Measurements from ENCODE around the gene PRUNE1.

Gene PRUNE1

DNA sequence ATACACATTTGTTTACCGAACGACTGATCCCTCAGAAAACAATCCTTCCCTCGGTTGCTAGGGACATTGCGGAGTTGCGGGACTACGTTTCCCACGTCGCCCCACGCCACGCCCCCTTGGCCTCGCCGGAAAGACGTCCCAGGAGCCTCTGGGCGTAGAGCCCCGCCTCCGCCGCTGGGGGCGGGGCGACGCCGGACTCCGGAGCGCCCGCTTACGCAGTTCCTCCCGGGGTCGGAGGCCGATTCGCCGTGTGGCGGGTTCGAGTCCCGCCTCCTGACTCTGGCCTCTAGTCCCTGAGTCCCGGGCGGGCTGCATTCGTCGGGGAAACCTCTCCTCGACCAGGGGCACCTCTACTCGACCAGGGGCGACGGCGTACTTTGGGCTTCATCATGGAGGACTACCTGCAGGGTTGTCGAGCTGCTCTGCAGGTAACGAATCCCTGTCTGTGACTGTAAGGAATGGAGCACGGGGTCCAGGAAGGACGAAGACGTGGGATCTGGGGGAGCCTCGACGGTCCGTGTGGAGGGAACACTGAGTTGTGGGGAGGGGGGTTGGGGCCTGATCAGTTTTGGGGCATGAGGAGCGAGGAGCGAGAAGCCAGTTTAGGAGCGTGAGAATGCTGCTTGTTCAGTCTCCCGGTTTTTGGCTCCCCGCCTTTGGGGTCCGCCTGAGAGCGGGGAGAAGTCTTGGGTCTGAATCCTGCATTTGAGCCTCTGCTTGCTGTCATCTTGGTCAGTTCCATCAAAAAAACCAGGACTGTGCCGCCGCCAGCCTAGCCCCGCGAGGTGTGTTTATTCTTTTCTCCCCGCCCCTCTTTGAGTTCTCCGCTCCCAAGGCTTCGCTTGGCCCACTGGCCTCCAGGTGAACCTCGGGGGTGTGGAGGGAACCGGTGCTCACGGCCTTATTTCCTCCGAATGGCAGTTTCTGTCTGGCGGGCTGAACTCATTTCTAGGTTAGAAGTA is at the start of gene PRUNE1:
Gene PRUNE1, plus strand, starts transcription at position 206 of the 962 bp plus-strand sequence. Its CDS starts 184 bp downstream, at position 390.
- DNase-seq = peak; percentile 98

DNA sequence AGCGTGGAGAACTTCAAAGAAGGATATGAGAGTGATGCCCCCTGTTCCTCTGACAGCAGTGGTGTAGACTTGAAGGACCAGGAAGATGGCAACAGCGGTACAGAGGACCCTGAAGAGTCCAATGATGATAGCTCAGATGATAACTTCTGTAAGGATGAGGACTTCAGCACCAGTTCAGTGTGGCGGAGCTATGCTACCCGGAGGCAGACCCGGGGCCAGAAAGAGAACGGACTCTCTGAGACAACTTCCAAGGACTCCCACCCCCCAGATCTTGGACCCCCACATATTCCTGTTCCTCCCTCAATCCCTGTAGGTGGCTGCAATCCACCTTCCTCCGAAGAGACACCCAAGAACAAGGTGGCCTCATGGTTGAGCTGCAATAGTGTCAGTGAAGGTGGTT is 47.6 kb upstream of the PRUNE1 start:
- no peak for DNase-seq

GRCh38 chr1:150961756-150962155 is 46.5 kb upstream of the PRUNE1 start:
- DNase-seq = no peak

DNA sequence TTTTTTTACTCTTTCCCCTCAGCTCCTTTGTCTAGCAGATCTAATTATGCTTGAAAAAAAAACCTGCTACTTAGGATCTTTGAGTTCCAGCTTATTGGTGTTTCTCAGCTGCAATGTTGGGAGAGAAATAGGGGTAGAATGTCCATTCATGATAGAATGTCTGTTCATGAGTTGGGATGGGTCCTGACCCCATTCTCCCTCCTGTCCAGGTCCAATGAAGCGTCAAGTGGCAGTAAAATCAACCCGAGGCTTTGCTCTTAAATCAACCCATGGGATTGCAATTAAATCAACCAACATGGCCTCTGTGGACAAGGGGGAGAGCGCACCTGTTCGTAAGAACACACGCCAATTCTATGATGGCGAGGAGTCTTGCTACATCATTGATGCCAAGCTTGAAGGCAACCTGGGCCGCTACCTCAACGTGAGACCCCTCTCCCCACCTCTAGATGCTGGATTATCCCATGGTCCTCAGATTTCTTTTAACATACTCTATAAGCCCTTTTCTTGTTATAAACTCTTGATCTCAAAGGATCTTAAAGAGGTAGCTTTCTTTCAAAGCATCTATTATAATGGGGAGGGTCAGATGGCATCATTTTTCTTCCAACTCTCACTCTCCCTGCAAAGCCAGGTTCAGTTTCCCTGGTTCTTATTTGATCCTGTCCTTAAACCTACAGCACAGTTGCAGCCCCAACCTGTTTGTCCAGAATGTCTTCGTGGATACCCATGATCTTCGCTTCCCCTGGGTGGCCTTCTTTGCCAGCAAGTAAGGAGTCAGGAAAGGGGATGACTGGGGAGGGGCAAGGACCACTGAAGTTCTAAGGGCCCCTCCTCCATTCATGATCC is 44.7 kb upstream of the PRUNE1 start:
- no peak for DNase-seq

- no peak for DNase-seq
These were observed 44.1 kb upstream of the PRUNE1 start for GRCh38 chr1:150964164-150964489.

GRCh38 chr1:150965605-150966004 is 42.6 kb upstream of the PRUNE1 start:
- DNase-seq = no peak

DNA sequence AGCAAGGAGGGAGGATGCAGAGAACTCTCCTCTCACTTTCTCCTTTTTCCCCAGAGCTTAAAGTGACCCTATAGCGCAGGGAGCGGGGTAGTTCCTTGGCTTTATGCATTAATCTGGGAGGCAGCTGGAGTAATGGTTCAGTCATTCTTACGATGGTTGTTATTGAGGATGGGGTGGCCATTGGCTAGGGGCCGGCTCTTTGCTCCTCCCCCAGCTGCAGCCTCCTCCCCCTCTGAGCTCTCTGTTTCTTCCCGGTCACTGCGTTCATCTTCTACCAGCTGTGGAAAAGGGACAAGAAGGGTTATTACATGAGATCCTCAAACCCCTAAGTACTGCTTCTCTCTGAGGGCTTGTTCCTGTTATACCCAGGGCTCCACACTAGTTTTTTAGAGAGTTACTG is 42.2 kb upstream of the PRUNE1 start:
- no peak for DNase-seq

- no peak for DNase-seq
These were observed 40.3 kb upstream of the PRUNE1 start for GRCh38 chr1:150967936-150968335.

DNA sequence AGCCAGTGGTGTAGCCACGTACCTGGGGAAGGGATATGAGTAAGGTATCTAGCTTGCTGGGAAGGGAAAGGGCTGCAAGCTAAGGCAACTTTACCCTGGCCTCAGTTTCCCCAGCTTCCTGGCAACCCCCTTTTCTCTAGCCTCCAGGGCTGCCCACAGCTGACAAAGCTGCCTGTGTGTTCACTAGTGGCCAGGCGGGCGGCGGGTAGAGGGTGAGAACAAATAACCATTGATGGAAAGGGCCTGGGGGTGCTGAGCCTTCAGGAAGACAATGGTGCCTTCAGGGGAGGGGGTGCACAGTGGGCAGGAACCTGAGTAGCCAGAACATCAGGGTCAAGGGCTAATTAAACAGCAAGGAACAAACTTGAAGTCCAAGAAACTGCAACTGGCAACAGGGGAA is 39.8 kb upstream of the PRUNE1 start:
- no peak for DNase-seq

DNA sequence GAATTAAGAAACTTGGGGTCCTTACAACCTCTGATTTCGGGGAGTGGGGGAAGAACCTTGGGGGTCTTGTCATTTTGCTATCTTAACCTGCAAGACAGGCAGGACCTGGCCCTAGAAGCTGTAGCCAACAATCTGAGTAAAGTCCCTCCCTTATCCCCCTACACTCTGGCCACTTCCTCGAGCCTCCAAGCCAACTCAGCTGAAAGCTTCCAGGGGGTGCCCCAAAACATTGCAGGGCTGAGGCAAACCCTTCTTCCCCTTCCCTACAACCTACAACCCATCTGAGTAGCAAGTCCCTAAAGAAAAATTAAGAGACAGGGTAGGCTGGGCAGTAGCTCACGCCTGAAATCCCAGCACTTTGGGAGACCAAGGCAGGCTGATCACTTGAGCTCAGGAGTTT is 38.6 kb upstream of the PRUNE1 start:
- no peak for DNase-seq

DNA sequence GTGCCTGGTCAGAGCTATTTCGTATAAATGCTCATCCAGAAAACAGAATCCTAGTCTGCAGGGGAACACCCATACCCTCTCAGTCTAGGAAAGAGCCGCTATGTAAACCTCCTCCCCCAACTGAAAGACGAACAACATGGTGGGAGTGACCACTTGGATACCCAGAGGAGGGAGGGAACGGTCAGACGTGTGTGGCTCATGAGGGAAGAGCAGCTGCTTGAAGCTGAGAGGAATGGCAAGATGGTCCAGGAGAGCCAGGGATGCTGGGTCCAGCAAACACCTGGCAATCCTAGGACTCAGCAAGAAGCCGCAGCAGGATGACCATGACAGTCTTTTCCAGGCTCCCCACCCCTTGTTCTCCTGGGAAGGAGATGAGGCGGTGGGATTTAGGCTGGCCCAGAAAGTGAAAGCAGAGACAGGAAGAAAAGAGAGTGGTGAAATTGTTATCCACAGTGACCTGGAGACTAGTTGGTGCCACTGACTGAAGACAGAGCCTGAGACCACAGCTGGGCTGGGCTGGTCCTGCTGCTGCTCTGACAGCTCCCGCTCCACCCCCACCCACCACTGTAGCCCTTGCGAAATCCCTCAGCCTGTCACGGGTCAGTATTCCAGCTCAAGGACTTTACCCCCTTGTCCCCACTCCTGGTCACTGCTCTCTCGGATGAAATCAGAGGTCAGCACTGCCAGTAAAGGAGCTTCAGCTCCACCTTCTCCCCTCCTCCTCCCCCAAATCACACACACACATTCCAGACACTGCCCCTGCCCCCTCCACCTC is 37.3 kb upstream of the PRUNE1 start:
- DNase-seq = no peak

DNA sequence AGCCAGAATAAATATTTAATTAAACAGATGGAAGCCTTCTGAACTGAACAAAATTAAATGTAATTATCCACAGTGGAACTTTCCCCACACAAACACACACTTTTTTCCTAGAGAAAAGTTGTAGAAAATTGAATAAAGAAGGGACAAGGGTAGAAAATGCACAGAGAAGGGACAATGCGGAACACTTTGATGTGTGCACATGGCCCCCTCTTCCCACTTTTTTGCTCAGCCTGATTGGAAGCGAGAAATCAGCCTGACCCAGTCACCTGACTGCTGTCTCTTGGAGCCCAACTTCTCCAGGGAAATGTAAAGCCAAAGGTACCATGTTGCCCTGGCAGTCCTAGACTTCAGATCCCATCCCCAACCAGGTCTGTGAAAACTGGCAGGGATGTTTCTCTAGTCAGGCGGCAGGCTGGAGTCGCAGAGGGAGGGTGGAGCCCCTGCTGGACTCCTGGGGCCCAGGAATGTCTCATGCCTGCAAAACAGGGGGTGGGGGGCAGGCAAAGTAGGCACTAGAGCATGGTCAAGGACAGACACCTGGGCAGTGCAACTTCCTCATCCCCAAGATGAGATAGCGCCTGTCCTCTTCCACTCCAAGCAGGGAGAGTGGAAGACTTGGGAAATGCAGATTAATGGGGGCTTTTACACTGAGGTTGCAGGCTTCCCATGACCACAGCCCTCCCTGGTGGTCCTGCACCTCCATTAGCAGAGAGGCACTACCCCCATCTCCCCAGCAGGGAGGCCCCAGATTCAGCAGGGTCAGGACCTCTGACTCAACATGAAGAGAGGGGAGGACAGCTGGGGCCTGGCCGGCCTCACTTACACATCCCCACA is 36.4 kb upstream of the PRUNE1 start:
- no peak for DNase-seq

- DNase-seq = no peak
These were observed 35.8 kb upstream of the PRUNE1 start for GRCh38 chr1:150972417-150972940.

- no peak for DNase-seq
These were observed 34.9 kb upstream of the PRUNE1 start for GRCh38 chr1:150973258-150973835.

- peak; percentile 64 for DNase-seq
These were observed 34.2 kb upstream of the PRUNE1 start for GRCh38 chr1:150973836-150974579.

DNA sequence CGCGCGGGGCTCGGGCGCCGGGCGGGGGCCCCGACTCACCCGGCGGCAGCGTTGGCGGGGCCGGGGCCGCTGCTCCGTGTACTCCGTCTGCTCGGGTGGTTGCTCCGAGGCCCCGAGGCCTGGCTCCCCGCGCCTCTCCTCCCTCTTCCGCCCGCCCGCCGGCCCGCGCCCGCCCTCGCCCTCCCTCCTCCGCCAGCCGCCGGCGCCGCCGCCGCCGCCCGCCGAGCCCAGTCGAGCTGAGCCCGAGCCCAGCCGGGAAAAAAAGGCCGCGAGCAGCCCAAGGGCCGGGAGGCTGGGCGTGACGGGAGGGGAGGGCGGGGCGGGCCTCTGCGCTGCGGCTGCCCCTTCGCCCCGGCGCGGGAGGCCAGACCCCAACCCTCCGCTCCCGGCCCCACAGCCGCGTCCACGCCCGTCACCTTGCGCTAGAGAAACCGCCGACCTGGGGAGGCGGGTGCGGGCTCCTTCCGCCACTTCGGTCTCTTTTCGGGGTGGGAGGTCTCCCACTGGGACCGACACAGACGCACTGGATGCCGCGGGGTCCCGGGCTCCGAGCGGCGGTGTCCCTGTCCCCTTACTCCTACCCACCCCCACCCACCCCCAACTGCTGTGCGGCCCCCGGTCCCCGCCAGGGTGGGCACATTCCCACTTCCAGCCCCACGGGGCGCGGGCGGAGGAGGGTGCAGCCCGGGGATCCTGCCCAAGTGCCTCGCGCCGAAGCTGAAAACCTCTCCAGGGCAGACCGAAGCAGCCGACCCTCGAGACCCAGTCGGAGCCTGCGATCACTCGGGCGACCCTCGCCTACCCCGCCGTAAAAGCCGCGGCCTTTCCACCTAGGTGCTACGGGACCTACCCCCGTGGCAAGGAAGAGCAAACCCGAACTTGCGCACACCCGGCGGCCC is 33.4 kb upstream of the PRUNE1 start, which contains the start of gene CERS2:
Gene CERS2, minus strand, starts transcription at position 256 of the 899 bp plus-strand sequence. CDS start 5,745 bp downstream, outside the sequence.
- DNase-seq = peak; percentile 83

DNA sequence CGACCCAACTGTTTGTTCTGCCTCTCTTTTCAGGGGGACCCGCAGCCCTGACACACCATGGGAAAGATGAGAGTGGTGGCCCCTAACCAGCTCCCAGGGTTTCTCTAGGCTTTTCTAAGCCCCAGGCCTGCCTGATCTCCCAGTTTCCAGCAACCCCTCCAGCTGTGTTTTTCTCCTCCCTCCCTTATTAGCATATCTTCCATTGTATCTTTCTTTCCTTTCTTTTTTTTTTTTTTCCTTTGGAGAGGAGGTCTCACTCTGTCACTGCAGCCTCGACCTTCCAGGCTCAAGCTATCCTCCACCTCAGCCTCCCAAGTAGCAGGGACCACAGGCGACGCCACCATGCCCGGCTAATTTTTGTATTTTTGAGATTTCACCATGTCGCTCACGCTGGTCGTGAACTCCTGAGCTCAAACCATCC is 31.8 kb upstream of the PRUNE1 start:
- no peak for DNase-seq

- no peak for DNase-seq
These were observed 31.2 kb upstream of the PRUNE1 start for GRCh38 chr1:150976879-150977694.
